Liver (tissue), 3 donors: ENCODE measurements around the gene HAO1.

Source experiments
- EGR1 ChIP-seq, 2 donors: IDR thresholded peaks; 2 replicates each; pipeline ENCODE4 v1.6.1; 2016 to 2018; ENCODE audit warnings: antibody characterized with exemption in 2 of 2, low read depth in 2 of 2
- FOXA1 ChIP-seq: IDR thresholded peaks from 2 replicates; pipeline ENCODE4 v1.6.1; 2016; ENCODE audit warnings: antibody characterized with exemption
- JUND ChIP-seq, 2 donors: IDR thresholded peaks; 2 replicates each; pipeline ENCODE4 v1.6.1; 2016; ENCODE audit warnings: antibody characterized with exemption in 2 of 2
- RXRA ChIP-seq, 2 donors: IDR thresholded peaks; 2 replicates each; pipeline ENCODE4 v1.6.1; 2017 to 2018; ENCODE audit warnings: antibody characterized with exemption in 2 of 2, mild to moderate bottlenecking in 1 of 2
- SP1 ChIP-seq: IDR thresholded peaks from 2 replicates; pipeline ENCODE4 v1.6.1; 2018; ENCODE audit warnings: antibody characterized with exemption, mild to moderate bottlenecking
- TAF1 ChIP-seq: conservative IDR thresholded peaks from 2 replicates; pipeline ENCODE4 v1.6.1; 2016; ENCODE audit warnings: antibody characterized with exemption, mild to moderate bottlenecking
- YY1 ChIP-seq: IDR thresholded peaks from 2 replicates; pipeline ENCODE4 v1.6.1; 2016; ENCODE audit warnings: antibody characterized with exemption, mild to moderate bottlenecking
- TF ChIP-seq, protein P1 (sequence below): fragments of 150-350 bp; IDR thresholded peaks from 2 replicates; pipeline ENCODE4 v1.5.1; 2017; ENCODE audit warnings: improper control_type of control experiment, low read depth, low read length; ENCODE audit not compliant: missing input control
- TF ChIP-seq, protein P2 (sequence below): IDR thresholded peaks from 2 replicates; pipeline ENCODE4 v1.6.1; 2016; ENCODE audit warnings: antibody characterized with exemption
- TF ChIP-seq, protein P3 (sequence below): IDR thresholded peaks from 2 replicates; pipeline ENCODE4 v1.6.1; 2016; ENCODE audit warnings: antibody characterized with exemption, mild to moderate bottlenecking
- TF ChIP-seq, protein P4 (sequence below): IDR thresholded peaks from 2 replicates; pipeline ENCODE4 v1.6.1; 2016; ENCODE audit warnings: antibody characterized with exemption
- TF ChIP-seq, protein P5 (sequence below): IDR thresholded peaks from 2 replicates; pipeline ENCODE4 v1.6.1; 2016; ENCODE audit warnings: antibody characterized with exemption
- donor health status: healthy.
- donor health status: healthy.

DNA sequence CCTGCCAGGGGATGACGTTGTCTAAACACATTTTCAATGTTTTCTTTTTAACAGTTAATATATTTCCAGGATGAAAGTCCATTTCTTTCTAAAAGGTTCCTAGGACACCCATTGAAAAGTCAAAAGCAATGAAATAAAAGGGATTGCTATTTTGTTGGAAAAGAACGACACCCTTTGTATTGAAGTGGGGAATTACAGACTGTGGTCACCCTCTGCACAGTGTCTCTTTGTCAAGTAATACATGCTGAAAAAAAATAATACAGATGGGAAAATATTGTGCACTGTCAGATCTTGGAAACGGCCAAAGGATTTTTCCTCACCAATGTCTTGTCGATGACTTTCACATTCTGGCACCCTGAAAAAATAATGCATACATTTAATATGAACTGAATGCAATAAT is 56.9 kb downstream of the HAO1 start:
- TF ChIP-seq, protein P1, sequence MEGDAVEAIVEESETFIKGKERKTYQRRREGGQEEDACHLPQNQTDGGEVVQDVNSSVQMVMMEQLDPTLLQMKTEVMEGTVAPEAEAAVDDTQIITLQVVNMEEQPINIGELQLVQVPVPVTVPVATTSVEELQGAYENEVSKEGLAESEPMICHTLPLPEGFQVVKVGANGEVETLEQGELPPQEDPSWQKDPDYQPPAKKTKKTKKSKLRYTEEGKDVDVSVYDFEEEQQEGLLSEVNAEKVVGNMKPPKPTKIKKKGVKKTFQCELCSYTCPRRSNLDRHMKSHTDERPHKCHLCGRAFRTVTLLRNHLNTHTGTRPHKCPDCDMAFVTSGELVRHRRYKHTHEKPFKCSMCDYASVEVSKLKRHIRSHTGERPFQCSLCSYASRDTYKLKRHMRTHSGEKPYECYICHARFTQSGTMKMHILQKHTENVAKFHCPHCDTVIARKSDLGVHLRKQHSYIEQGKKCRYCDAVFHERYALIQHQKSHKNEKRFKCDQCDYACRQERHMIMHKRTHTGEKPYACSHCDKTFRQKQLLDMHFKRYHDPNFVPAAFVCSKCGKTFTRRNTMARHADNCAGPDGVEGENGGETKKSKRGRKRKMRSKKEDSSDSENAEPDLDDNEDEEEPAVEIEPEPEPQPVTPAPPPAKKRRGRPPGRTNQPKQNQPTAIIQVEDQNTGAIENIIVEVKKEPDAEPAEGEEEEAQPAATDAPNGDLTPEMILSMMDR, result no peak
- TF ChIP-seq, protein P2, sequence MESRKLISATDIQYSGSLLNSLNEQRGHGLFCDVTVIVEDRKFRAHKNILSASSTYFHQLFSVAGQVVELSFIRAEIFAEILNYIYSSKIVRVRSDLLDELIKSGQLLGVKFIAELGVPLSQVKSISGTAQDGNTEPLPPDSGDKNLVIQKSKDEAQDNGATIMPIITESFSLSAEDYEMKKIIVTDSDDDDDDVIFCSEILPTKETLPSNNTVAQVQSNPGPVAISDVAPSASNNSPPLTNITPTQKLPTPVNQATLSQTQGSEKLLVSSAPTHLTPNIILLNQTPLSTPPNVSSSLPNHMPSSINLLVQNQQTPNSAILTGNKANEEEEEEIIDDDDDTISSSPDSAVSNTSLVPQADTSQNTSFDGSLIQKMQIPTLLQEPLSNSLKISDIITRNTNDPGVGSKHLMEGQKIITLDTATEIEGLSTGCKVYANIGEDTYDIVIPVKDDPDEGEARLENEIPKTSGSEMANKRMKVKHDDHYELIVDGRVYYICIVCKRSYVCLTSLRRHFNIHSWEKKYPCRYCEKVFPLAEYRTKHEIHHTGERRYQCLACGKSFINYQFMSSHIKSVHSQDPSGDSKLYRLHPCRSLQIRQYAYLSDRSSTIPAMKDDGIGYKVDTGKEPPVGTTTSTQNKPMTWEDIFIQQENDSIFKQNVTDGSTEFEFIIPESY, result no peak
- TF ChIP-seq, protein P3, sequence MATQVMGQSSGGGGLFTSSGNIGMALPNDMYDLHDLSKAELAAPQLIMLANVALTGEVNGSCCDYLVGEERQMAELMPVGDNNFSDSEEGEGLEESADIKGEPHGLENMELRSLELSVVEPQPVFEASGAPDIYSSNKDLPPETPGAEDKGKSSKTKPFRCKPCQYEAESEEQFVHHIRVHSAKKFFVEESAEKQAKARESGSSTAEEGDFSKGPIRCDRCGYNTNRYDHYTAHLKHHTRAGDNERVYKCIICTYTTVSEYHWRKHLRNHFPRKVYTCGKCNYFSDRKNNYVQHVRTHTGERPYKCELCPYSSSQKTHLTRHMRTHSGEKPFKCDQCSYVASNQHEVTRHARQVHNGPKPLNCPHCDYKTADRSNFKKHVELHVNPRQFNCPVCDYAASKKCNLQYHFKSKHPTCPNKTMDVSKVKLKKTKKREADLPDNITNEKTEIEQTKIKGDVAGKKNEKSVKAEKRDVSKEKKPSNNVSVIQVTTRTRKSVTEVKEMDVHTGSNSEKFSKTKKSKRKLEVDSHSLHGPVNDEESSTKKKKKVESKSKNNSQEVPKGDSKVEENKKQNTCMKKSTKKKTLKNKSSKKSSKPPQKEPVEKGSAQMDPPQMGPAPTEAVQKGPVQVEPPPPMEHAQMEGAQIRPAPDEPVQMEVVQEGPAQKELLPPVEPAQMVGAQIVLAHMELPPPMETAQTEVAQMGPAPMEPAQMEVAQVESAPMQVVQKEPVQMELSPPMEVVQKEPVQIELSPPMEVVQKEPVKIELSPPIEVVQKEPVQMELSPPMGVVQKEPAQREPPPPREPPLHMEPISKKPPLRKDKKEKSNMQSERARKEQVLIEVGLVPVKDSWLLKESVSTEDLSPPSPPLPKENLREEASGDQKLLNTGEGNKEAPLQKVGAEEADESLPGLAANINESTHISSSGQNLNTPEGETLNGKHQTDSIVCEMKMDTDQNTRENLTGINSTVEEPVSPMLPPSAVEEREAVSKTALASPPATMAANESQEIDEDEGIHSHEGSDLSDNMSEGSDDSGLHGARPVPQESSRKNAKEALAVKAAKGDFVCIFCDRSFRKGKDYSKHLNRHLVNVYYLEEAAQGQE, result no peak
- TF ChIP-seq, protein P4, sequence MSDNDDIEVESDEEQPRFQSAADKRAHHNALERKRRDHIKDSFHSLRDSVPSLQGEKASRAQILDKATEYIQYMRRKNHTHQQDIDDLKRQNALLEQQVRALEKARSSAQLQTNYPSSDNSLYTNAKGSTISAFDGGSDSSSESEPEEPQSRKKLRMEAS, result no peak
- TF ChIP-seq, protein P5, sequence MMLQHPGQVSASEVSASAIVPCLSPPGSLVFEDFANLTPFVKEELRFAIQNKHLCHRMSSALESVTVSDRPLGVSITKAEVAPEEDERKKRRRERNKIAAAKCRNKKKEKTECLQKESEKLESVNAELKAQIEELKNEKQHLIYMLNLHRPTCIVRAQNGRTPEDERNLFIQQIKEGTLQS, result no peak
- TF ChIP-seq EGR1 (IDR thresholded peaks at IDR 0.05; ENCODE audit: low read depth in 2 of 2) (no peak), TAF1 (no peak), JUND (IDR thresholded peaks at IDR 0.05) (no peak), YY1 (no peak), FOXA1 (no peak), RXRA (IDR thresholded peaks at IDR 0.05) (no peak), SP1 (no peak)
